RCC 7860 (cell line): ENCODE data around the gene ADGRD2.

ENCODE experiments used
- DNase-seq: peaks from one replicate; pipeline ENCODE4 v3.0.0-alpha.2; 2015; ENCODE audit warnings: low spot score
- FAIRE-seq: peaks from 2 replicates; lab custom pipeline; 2012; peaks lifted over from hg19 to GRCh38; lab: Jason Lieb, UNC

Gene ADGRD2

GRCh38 chr9:124493218-124493617 lies 43.0 kb downstream of the ADGRD2 start:
- DNase-seq (no peak), FAIRE-seq (no peak)

DNA sequence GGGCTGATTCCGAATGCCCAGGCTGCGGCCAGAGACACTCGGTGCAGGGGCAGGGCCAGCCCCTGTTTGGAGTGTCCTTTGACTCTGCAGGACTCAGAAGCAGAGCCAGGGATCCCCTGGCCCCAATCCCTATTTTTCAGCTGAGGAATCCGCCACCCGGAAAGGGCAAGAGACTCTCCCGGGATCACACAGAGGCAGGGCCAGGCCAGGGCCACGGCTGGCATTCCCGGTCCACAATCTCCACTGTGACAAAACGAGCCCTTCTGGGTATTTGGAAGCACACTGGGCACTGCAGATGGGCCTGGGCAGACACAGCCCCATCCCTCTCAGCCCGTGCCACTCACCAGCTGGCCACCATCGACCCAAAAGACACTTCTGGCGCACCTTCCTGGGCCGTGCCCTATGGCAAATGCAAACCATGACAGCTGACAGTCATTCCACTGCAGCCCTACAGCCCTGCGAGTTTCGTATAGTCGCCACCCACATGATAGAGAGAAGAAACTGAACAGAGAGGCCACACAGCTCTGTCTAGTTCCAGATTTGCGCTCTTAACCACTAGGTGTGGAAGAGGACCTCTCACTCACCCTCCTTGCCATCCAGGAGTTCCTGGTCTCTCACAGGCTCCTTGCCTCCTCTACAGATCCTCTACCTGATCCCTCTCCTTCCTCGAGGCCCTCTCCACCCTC lies 43.7 kb downstream of the ADGRD2 start:
- FAIRE-seq (no peak), DNase-seq (no peak)

GRCh38 chr9:124495126-124496074 lies 45.1 kb downstream of the ADGRD2 start:
- no peak for FAIRE-seq
- DNase-seq, result no peak

- FAIRE-seq (no peak), DNase-seq (no peak)
These were observed 45.8 kb downstream of the ADGRD2 start for GRCh38 chr9:124496075-124496449.

GRCh38 chr9:124496463-124496862 lies 46.2 kb downstream of the ADGRD2 start:
- no peak for DNase-seq
- FAIRE-seq, result no peak

- FAIRE-seq (no peak), DNase-seq (no peak)
These were observed 47.2 kb downstream of the ADGRD2 start for GRCh38 chr9:124497441-124497840.

DNA sequence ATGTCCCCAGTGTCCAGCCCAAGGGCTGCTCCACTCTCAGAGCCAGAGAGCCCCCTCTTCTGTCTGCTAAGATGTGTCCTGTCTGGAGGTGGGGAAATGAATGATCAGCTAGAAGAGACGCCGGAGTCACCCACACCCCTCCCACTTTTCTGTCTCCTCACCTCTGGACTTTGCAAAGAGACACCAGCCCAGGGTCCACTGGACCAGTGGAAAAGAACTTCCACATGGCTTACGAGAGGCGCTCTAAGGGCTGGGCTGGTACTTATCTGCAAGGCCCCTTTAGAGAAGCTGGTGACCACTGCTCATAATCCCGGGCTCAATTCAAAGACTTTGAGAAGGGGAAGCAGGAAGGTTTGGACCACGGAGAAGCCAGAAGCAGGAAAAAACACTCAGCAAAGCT lies 47.8 kb downstream of the ADGRD2 start:
- FAIRE-seq, result no peak
- no peak for DNase-seq

GRCh38 chr9:124498499-124499146 lies 48.4 kb downstream of the ADGRD2 start:
- DNase-seq (no peak), FAIRE-seq (no peak)

GRCh38 chr9:124499216-124499615 lies 49.0 kb downstream of the ADGRD2 start:
- FAIRE-seq, result no peak
- DNase-seq, result no peak

GRCh38 chr9:124500028-124500795 lies 50.0 kb downstream of the ADGRD2 start:
- DNase-seq, result no peak
- FAIRE-seq, result no peak

- no peak for DNase-seq
- no peak for FAIRE-seq
These were observed 50.8 kb downstream of the ADGRD2 start for GRCh38 chr9:124500796-124501611.

- FAIRE-seq, result no peak
- DNase-seq, result no peak
These were observed 51.6 kb downstream of the ADGRD2 start for GRCh38 chr9:124501771-124502320.

DNA sequence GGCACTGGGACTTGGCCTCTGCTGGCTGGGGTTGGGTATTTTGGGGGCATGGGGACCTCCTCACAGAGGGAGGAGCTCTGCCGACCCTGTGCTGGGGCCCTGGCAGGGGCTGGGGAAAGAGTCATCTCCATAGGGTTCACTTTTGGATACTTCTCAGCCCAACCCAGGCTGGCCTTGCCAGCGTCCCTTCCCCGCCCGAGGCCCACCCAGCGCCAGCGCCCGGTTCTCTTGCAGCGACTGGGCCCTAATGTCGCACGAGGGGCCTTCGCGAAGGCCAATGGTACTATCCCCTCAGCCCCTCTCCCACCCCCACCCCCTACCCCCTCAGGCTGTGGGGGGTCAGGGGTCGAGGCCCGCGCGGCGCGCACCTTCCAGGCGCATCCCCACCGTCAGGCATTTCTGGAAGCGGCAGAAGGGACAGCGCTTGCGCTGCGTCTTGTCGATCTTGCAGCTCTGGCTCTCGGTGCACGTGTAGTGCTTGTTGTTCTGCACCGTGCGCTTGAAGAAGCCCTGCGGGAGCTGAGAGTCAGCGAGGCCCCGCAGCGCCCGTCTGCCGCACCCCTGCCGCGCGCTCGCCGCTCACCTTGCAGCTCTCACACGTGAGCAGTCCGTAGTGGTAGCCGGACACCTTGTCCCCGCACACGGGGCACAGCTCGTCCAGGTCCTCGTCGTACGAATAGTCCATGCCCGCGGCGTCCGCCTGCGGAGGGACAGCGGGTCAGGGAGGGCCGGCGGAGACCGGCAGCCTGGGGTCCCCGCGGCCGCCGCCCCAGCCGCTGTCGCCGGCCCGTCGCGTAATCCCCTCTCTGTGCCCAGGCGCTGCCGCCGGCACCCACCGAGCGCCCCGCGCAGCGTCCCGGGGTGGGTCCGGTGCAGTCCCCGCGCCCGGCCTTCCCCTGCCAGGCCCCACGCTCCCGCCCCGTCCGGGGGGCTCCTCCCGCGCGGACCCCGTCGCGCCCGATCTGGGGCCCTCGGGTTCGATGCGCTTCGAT lies 52.8 kb downstream of the ADGRD2 start:
- DNase-seq (no peak), FAIRE-seq (no peak)

GRCh38 chr9:124503713-124504529 lies 53.7 kb downstream of the ADGRD2 start:
- DNase-seq (no peak), FAIRE-seq (no peak)

- no peak for FAIRE-seq
- no peak for DNase-seq
These were observed 54.3 kb downstream of the ADGRD2 start for GRCh38 chr9:124504530-124505005.

- DNase-seq (no peak), FAIRE-seq (no peak)
These were observed 55.0 kb downstream of the ADGRD2 start for GRCh38 chr9:124505006-124505900.
